HG03469 (cell line): ENCODE measurements around the gene PAQR5.

ENCODE experiments used
- ATAC-seq: cut with Tn5 transposase; IDR thresholded peaks from one replicate; pipeline ENCODE4 v1.9.1; 2021; ENCODE audit warnings: mild to moderate bottlenecking, moderate library complexity, moderate number of reproducible peaks; ENCODE audit not compliant: unreplicated experiment

Gene PAQR5

GRCh38 chr15:69456208-69457166 is 157.8 kb downstream of the PAQR5 start:
- ATAC-seq = no peak
